GM12875 (cell line): Measurements from ENCODE around the gene SYNE2.

Experiments
- H3K4me3 ChIP-seq: one replicate; pipeline ENCODE4 v1.5.1; 2011; ENCODE audit warnings: low read depth, low read length, control low read depth
- CTCF ChIP-seq: IDR thresholded peaks from 2 replicates; pipeline ENCODE4 v1.5.1; 2011; ENCODE audit warnings: low read depth, mild to moderate bottlenecking, control low read depth, inconsistent platforms, low read length, moderate library complexity, borderline replicate concordance; ENCODE audit not compliant: insufficient read depth

Gene SYNE2

GRCh38 chr14:63922696-63923421 lies 70.1 kb downstream of the SYNE2 start:
- H3K4me3 ChIP-seq = no peak overlapping the region
- no peak for TF ChIP-seq CTCF

- H3K4me3 ChIP-seq = no peak overlapping the region
- no peak for TF ChIP-seq CTCF
Measured at GRCh38 chr14:63923422-63923752, 70.6 kb downstream of the SYNE2 start.

- no peak overlapping the region for H3K4me3 ChIP-seq
Measured at GRCh38 chr14:63924375-63924774, 71.6 kb downstream of the SYNE2 start.

DNA sequence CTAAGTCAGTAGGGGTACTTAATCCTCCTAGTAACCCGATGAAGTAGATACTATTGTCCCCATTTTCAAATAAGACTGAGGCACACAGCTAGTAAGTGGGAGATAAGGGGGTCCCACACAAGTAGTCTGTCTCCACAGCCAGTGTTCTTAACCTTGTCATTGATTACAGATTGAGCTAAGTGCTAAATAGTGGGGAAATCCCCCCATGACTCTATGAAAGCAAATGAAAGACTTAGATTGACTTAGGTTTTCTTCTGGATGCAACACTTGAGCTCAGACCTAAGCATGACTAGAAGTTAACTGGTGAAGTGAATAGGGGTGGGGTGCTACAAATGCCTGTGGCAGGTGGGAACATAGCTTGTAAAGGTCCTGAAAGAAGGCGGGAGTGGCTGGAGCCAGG lies 73.8 kb downstream of the SYNE2 start:
- TF ChIP-seq CTCF = no peak
- H3K4me3 ChIP-seq = no peak overlapping the region

More at GRCh38 chr14:63924375-63924774, 71.6 kb downstream of the SYNE2 start:
- no peak for TF ChIP-seq CTCF

GRCh38 chr14:63928744-63929174 lies 76.0 kb downstream of the SYNE2 start:
- no peak for TF ChIP-seq CTCF
- no peak overlapping the region for H3K4me3 ChIP-seq

- H3K4me3 ChIP-seq = no peak overlapping the region
- no peak for TF ChIP-seq CTCF
Measured at GRCh38 chr14:63933110-63933509, 80.3 kb downstream of the SYNE2 start.

DNA sequence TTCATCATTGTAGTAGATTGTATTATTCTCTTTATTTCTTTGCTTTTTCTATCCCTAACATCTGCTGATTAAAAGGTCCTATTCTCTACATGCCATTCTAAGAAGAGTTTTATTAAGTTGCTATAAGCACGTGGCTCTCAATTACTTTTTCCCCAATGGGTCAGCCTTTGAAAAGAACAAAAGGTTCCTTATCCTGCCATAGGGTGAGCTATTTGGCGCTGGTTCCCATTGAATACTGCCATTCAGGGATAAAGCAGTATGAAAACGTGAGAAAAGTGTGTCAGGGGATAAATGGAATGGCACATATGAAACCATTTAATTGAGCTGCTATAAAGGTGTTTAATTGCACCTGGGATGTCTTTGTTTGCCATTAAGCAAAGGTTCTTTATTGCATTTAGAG lies 80.9 kb downstream of the SYNE2 start:
- TF ChIP-seq CTCF = no peak
- H3K4me3 ChIP-seq = no peak overlapping the region
